OCI-LY3 (cell line): ENCODE data around the gene NOXO1.

Experiments
- EZH2phosphoT487 ChIP-seq: fragments of 200-600 bp; shearing (Covaris generic); IDR thresholded peaks from 2 replicates; pipeline ENCODE4 v1.6.1; 2018; ENCODE audit warnings: antibody characterized with exemption, mixed run types, low read depth
- TF ChIP-seq, protein P1 (sequence below): fragments of 200-600, 300-600 bp; sonication (generic); IDR thresholded peaks from 2 replicates; pipeline ENCODE4 v1.5.1; 2014; ENCODE audit warnings: antibody characterized with exemption, low read length, low read depth

DNA sequence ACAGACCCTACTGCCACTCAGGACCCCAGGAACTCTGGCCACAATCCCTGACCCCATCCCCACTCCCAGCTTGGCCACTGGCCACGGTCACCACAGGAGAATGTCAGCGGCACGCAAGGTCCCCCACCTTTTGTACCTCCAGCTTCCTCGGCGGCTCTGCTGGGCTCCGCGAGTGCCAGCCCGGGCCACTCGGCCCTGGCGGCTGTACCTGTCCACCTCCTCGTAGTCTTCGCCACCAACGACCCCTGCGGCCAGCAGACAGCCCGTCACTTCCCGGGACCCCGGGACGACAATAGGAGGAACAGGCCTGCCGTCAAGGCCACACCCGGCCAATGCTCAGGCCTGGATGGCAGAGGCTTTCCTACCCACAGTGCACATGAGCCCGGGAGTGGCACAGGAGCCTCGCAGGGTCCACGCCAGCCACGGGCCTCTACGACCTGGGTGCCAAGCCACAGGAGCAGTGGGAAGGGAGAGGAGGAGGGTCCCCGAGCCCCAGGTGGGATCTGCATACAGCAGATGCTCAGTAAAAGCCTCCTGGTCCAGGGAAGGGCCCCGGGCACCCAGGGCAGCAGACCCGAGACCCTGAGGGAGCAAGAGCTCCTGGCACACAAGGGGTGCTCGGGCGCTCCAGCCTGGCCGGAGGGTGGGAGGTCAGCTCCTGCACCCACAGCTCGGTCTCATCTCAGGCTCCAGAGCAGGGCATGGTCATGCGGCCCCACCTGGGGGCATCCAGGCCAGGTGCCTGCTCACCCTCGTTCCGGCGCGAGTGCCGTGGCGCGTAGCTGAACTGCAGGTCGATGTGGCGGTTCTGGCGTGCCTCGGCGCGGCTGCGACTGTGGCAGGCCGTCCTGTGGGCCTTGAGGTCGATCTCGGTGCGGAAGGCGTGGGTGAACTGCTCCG is 20.4 kb upstream of the NOXO1 start:
- TF ChIP-seq, protein P1, sequence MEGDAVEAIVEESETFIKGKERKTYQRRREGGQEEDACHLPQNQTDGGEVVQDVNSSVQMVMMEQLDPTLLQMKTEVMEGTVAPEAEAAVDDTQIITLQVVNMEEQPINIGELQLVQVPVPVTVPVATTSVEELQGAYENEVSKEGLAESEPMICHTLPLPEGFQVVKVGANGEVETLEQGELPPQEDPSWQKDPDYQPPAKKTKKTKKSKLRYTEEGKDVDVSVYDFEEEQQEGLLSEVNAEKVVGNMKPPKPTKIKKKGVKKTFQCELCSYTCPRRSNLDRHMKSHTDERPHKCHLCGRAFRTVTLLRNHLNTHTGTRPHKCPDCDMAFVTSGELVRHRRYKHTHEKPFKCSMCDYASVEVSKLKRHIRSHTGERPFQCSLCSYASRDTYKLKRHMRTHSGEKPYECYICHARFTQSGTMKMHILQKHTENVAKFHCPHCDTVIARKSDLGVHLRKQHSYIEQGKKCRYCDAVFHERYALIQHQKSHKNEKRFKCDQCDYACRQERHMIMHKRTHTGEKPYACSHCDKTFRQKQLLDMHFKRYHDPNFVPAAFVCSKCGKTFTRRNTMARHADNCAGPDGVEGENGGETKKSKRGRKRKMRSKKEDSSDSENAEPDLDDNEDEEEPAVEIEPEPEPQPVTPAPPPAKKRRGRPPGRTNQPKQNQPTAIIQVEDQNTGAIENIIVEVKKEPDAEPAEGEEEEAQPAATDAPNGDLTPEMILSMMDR, result no peak
- TF ChIP-seq EZH2phosphoT487, result no peak
